Esophagus muscularis mucosa (tissue), 4 donors: Measurements from ENCODE around the gene UBASH3A. TPM values are rescaled to one million over a fixed set of nuclear protein-coding genes. Genes with fewer than 3 reads are reported as not detected.

Source experiments
- DNase-seq: peaks from one replicate; pipeline ENCODE4 v3.0.0-alpha.2; 2017; ENCODE audit errors: extremely low spot score
- H3K27ac ChIP-seq, 4 donors: fragments of 200-600 bp; sonication (generic); replicated peaks in 1 of 4; 1 replicate in 3 of 4; 2 replicates in 1 of 4; pipeline ENCODE4 v1.5.1; 2016 to 2019; ENCODE audit warnings: mild to moderate bottlenecking in 1 of 4
- H3K27me3 ChIP-seq, 4 donors: fragments of 200-600 bp; sonication (generic); one replicate each; pipeline versions ENCODE4 v1.5.1 to v1.6.0; 2016 to 2019
- H3K36me3 ChIP-seq, 4 donors: fragments of 200-600 bp; sonication (generic); one replicate each; pipeline ENCODE4 v1.5.1; 2016 to 2019
- H3K4me1 ChIP-seq, 4 donors: fragments of 200-600 bp; sonication (generic); one replicate each; pipeline ENCODE4 v1.5.1; 2016 to 2019
- H3K4me3 ChIP-seq, 4 donors: fragments of 200-600 bp; sonication (generic); 1 replicate in 2 of 4; 2 replicates in 2 of 4; pipeline ENCODE4 v1.5.1; 2016 to 2019; ENCODE audit warnings: mild to moderate bottlenecking in 4 of 4, moderate library complexity in 1 of 4
- H3K9me3 ChIP-seq, 4 donors: fragments of 200-600 bp; sonication (generic); 1 replicate in 3 of 4; 2 replicates in 1 of 4; pipeline ENCODE4 v1.5.1; 2016 to 2019
- CTCF ChIP-seq, 3 experiments: fragments of 200-600 bp in 2 of 3; fragments of 450-650 bp in 1 of 3; sonication (generic) in 2 of 3; IDR thresholded peaks; one replicate each; pipeline ENCODE4 v1.5.1; 2017 to 2019; ENCODE audit warnings: antibody characterized with exemption in 3 of 3, mild to moderate bottlenecking in 2 of 3, moderate library complexity in 1 of 3
- EP300 ChIP-seq: sonication (generic); formaldehyde crosslinking; IDR thresholded peaks from one replicate; pipeline ENCODE4 v1.6.1; 2017; ENCODE audit warnings: antibody characterized with exemption
- POLR2A ChIP-seq: fragments of 450-650 bp; IDR thresholded peaks from one replicate; pipeline ENCODE4 v1.6.1; 2017; ENCODE audit warnings: antibody characterized with exemption, moderate library complexity, mild to moderate bottlenecking, low read depth
- POLR2AphosphoS5 ChIP-seq, 2 donors: sonication (generic); formaldehyde crosslinking; IDR thresholded peaks; one replicate each; pipeline ENCODE4 v1.6.1; 2017; ENCODE audit warnings: antibody characterized with exemption in 2 of 2
- WGBS: methylation state at CpG from one replicate; pipeline ENCODE4 v1.1.5; 2018; 5-methylcytosine and 5-hydroxymethylcytosine counted together
- intact Hi-C: fragments of 100-400 bp; cut with DNase I; formaldehyde crosslinking; loops from one replicate; pipeline ENCODE4 v1.15.1; 2023
- total RNA-seq, 4 donors: library from RNA; depleted of rRNA; stranded (reverse); fragments of >200 nt; gene quantifications; one replicate each; pipeline versions ENCODE4 v1.1.0 to v1.2.1, GENCODE V29; 2016

The UBASH3A gene
- total RNA-seq, 4 donors from 2014 or later, result 0.17 to 0.78 (median 0.50) TPM; not detected in 1

- Histone ChIP-seq H3K4me3 (no peak overlapping the region), H3K36me3 (no peaks in the 10 kb centered on the region), H3K9me3 (peaks cover 0 to 3% (median 0%) of the 10 kb centered on the region in 4 donors), H3K27ac (no peak overlapping the region), H3K27me3 (peaks cover 0 to 66% (median 0%) of the 10 kb centered on the region in 4 donors), H3K4me1 (no peaks in the 10 kb centered on the region)
- TF ChIP-seq POLR2A (no peak), EP300 (no peak), POLR2AphosphoS5 (IDR thresholded peaks at IDR 0.05) (no peak), CTCF (IDR thresholded peaks at IDR 0.05) (no peak)
- 48% methylated on average over 23 of the region's 27 CpGs for WGBS
- intact Hi-C loops, result no loop called here
- DNase-seq, result no peak
These were observed 11.4 kb downstream of the UBASH3A start for GRCh38 chr21:42414928-42415769.

- intact Hi-C loops, result no loop called here
- no peak for DNase-seq
- Histone ChIP-seq H3K9me3 (peaks cover 0 to 16% (median 2%) of the 10 kb centered on the region in 4 donors), H3K27ac (no peak overlapping the region), H3K4me1 (no peaks in the 10 kb centered on the region), H3K27me3 (peaks cover 0 to 67% (median 4%) of the 10 kb centered on the region in 4 donors), H3K4me3 (no peak overlapping the region), H3K36me3 (no peaks in the 10 kb centered on the region)
- whole genome bisulfite sequencing, result 76% methylated on average over 6 of the region's 6 CpGs
- no peak for TF ChIP-seq EP300
- no peak for TF ChIP-seq POLR2AphosphoS5 (IDR thresholded peaks at IDR 0.05)
- no peak for TF ChIP-seq POLR2A
- no peak for TF ChIP-seq CTCF (IDR thresholded peaks at IDR 0.05)
These were observed 13.8 kb downstream of the UBASH3A start for GRCh38 chr21:42417533-42417932.

GRCh38 chr21:42418886-42419285, 15.2 kb downstream of the UBASH3A start:
- TF ChIP-seq POLR2AphosphoS5 (IDR thresholded peaks at IDR 0.05), result no peak
- no peak for TF ChIP-seq EP300
- no peak for TF ChIP-seq CTCF (IDR thresholded peaks at IDR 0.05)
- no peak for TF ChIP-seq POLR2A
- H3K27ac ChIP-seq, result no peak overlapping the region
- H3K36me3 ChIP-seq, result no peaks in the 10 kb centered on the region
- no peaks in the 10 kb centered on the region for H3K4me1 ChIP-seq
- 35% methylated on average over 4 of the region's 4 CpGs for WGBS
- no peak overlapping the region for H3K4me3 ChIP-seq
- DNase-seq, result no peak
- H3K27me3 ChIP-seq, result peaks cover 0 to 63% (median 4%) of the 10 kb centered on the region in 4 donors
- peaks cover 0 to 16% (median 2%) of the 10 kb centered on the region in 4 donors for H3K9me3 ChIP-seq
- intact Hi-C loops, result no loop called here

- Histone ChIP-seq H3K4me3 (no peak overlapping the region), H3K36me3 (no peaks in the 10 kb centered on the region), H3K27me3 (peaks cover 0 to 67% (median 4%) of the 10 kb centered on the region in 4 donors), H3K9me3 (peaks cover 0 to 16% (median 2%) of the 10 kb centered on the region in 4 donors), H3K4me1 (no peaks in the 10 kb centered on the region), H3K27ac (no peak overlapping the region)
- intact Hi-C loops, result no loop called here
- TF ChIP-seq CTCF (IDR thresholded peaks at IDR 0.05) (no peak), POLR2A (no peak), POLR2AphosphoS5 (IDR thresholded peaks at IDR 0.05) (no peak)
- WGBS, result 93% methylated on average over 6 of the region's 6 CpGs
- DNase-seq, result no peak
These were observed 16.1 kb downstream of the UBASH3A start for GRCh38 chr21:42419845-42420244.
